ENCODE results near the gene SLBP.

- no peak for TF ChIP-seq POLR2A (IDR thresholded peaks at IDR 0.05)
- TF ChIP-seq, protein P1, sequence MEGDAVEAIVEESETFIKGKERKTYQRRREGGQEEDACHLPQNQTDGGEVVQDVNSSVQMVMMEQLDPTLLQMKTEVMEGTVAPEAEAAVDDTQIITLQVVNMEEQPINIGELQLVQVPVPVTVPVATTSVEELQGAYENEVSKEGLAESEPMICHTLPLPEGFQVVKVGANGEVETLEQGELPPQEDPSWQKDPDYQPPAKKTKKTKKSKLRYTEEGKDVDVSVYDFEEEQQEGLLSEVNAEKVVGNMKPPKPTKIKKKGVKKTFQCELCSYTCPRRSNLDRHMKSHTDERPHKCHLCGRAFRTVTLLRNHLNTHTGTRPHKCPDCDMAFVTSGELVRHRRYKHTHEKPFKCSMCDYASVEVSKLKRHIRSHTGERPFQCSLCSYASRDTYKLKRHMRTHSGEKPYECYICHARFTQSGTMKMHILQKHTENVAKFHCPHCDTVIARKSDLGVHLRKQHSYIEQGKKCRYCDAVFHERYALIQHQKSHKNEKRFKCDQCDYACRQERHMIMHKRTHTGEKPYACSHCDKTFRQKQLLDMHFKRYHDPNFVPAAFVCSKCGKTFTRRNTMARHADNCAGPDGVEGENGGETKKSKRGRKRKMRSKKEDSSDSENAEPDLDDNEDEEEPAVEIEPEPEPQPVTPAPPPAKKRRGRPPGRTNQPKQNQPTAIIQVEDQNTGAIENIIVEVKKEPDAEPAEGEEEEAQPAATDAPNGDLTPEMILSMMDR (IDR thresholded peaks at IDR 0.05) = no peak
These were observed 56.0 kb downstream of the SLBP start for GRCh38 chr4:1656132-1656531.
